ENCODE results near the gene NF2.
"Not testable (repeated sequence)": the region's sequence is repeated elsewhere in the genome, so short reads cannot be mapped to it uniquely, and the experiment has no call there.

The NF2 gene

DNA sequence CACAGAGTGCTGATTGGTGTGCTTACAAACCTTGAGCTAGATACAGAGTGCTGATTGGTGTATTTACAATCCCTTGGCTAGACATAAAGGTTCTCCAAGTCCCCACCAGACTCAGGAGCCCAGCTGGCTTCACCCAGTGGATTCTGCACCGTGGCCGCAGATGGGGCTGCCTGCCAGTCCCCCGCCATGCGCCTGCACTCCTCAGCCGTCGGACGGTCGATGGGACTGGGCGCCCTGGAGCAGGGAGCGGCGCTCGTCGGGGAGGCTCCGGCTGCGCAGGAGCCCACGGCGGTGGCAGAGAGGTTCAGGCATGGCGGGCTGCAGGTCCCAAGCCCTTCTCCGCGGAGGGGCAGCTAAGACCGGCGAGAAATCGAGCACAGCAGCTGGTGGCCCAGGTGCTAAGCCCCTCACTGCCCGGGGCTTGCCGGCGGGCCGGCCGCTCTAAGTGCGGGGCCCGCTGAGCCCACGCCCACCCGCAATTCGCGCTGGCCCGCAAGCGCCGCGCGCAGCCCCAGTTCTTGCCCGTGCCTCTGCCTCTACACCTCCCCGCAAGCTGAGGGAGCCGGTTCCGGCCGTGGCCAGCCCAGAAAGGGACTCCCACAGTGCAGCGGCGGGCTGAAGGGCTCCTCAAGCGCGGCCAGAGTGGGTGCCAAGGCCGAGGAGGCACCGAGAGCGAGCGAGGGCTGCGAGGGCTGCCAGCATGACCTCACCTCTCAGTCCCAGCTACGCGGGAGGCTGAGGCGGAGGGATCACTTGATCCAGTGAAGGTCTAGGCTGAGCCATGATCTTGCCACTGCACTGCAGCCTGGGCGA, 5.4 kb upstream of the NF2 start:
- DNase-seq = not testable (repeated sequence)

GRCh38 chr22:29598684-29599020, 4.8 kb upstream of the NF2 start:
- DNase-seq = no peak

DNA sequence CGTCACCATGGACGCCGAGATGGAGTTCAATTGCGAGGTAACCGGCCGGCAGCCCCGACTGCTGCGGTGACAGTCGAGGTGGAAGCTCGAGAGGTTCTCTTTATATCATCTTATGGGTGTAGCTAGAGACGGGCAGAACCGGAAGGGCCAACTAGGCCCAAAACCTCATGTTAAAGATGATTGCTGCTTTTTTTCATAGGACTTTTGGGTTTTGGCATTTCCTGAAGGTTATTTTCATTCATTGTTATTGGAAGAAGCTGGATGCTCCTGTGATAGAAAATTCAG, 585 bp downstream of the NF2 start:
- DNase-seq = no peak

DNA sequence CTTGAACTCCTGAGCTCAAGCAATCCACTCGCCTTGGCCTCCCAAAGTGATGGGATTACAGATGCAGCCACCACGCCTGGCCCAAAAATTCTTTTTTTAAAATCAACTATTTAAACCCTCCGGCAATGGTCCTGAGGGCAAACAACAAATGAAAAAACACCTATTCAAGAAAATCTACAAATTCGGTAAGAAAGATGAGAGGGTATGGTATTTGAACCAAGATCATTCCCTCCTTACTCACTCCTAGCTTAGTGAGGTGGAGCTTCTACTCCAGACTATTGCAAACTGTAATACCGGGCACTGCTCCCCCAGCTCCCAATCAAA, 2.1 kb downstream of the NF2 start:
- no peak for DNase-seq

GRCh38 chr22:29606320-29606719, 2.9 kb downstream of the NF2 start:
- no peak for DNase-seq

- no peak for DNase-seq
These were observed 4.0 kb downstream of the NF2 start for GRCh38 chr22:29607426-29607825.

DNA sequence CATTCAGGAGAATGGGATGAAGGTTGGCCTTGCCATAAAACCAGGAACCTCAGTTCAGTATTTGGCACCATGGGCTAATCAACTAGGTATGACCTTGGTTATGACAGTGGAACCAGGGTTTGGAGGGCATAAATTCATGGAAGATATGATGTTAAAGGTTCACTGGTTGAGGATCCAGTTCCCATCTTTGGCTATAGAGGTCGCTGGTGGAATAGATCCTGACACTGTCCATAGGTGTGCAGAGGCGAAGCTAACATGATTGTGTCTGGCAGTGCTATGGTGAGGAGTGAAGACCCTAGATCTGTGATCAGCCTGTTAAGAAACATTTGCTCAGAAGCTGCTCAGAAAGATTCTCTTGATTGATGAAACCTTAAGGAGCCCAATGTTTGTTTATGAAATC, 5.7 kb downstream of the NF2 start:
- no peak for DNase-seq

GRCh38 chr22:29610780-29611179, 7.3 kb downstream of the NF2 start:
- DNase-seq = no peak

- DNase-seq = no peak
These were observed 12.4 kb downstream of the NF2 start for GRCh38 chr22:29615705-29616327.

GRCh38 chr22:29617922-29618629, 14.6 kb downstream of the NF2 start:
- no peak for DNase-seq

- no peak for DNase-seq
These were observed 18.5 kb downstream of the NF2 start for GRCh38 chr22:29621761-29622526.

DNA sequence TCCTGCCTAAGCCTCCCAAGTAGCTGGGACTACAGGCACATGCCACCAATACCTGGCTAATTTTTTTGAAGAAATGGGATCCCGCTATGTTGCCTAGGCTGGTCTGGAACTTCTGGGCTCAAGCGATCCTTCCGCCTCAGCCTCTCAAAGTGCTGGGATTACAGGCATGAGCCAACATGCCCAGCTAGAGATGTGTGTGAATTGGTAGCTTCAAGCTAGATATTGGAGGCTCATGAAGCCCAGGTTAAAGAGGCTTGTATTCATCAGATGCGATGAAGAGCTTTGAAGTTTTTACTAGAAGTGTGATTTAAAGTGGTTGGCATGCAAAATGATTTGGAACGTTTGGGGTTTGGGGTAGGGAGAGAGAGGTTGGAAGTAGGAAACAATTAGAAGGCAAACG, 19.6 kb downstream of the NF2 start:
- DNase-seq = no peak

DNA sequence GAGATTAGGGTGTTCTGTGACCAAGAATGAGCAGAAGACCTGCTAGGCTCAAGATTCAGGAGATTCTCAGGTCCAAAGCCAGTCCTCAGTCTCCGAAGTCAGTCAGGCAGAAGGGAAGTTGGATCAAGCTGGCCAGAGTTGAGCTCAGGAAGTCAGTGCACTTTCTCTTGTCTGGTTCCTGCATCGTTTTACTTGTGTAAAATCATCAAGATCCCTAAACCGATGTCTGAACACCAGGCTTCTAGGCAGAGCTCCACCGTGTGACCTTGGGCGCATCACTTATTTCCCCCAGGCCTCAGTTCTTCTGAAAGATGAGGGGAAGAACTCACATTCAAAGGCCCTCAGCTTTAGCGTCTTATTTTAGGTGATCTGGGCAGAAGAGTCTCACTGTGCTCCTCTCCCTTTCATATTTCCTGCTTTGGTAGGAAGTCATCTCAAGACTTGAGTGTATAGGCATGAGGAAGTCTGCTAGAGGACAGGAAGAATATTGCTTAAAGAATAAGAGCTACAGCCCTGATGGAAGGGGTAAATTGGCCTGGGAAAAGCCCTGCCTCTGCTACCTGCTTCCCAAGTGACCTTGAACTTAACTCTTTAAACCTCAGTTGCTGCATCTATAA, 20.2 kb downstream of the NF2 start:
- DNase-seq = no peak

DNA sequence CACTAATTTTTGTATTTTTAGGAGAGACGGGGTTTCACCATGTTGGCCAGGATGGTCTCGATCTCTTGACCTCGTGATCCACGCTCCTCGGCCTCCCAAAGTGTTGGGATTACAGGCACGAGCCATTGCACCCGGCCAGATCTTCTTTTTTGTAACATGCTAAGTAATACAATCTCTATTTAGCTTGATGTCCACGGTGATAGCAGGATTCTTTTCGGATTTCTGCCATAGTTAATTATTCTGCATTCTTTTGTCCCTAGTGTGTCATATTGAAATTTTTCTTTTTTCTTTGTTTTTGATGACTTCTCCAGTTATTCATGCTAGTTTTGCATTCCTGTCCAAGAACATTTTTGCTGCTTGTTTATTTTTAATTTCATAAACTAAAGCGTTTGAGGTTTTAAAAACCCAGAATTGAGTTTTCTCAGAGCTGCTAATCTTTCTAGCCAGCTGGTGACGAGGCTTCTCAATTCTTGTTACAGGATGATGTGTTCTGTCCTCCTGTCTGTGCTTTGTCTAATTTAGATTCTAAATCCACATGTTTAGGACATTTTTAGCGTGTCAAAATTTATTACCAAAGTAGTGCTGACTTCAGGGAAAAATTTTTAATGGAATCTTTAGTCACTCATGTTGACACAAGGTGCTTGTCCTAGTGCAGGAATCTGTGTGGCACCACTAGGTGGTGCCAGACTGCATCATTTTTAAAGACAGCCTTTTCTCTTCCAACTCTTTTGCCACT, 21.8 kb downstream of the NF2 start:
- no peak for DNase-seq

DNA sequence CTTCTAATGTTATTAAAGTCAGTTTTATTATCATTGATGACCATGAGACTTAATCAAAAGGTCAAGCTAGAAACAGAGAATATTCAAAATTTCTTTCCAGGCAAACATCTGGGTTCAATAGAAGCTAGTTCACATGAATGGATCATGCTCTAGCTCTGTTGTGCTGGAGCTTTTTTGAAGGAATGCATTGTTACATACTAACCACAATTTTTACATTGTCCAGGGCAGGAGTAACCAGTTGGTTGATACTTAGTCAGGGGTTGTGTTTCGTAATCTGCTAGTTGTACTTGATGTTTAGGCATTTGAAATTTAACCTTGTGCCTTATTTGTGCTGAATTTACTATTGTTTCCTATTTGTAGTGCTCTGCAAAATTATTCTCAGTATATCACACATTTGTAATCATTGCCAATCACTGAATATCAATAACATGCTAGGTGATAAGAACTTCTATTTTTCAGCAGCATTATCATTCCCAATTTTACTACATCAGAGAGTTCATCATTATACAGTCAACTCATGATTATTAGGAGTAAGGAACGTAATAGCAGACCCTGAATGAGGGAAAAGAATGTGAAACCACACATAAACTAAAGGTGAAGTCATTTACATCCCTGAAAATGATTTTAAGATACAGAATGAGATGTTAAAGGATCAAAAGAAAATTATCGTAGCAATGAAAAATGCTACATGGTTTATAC, 23.2 kb downstream of the NF2 start:
- DNase-seq = no peak

DNA sequence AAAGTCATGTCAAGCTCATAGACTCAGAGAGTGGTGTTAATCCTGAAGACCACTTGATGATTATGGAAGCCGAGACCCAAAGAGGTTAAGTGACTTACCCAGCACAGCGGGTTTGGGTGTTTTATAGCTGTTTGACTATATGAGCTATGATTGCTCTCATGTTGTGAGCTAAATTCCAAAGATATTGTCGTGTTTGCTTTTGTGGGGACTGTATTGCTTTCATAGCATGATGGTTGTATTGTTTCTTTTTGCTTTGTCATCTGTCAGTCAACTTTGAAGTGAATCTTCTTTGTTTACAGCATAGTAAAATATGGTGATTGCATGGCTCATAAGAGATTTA, 23.7 kb downstream of the NF2 start:
- DNase-seq = no peak

- no peak for DNase-seq
These were observed 25.8 kb downstream of the NF2 start for GRCh38 chr22:29628996-29629902.

- DNase-seq = no peak
These were observed 26.6 kb downstream of the NF2 start for GRCh38 chr22:29629903-29630516.

GRCh38 chr22:29630987-29631386, 27.6 kb downstream of the NF2 start:
- no peak for DNase-seq

DNA sequence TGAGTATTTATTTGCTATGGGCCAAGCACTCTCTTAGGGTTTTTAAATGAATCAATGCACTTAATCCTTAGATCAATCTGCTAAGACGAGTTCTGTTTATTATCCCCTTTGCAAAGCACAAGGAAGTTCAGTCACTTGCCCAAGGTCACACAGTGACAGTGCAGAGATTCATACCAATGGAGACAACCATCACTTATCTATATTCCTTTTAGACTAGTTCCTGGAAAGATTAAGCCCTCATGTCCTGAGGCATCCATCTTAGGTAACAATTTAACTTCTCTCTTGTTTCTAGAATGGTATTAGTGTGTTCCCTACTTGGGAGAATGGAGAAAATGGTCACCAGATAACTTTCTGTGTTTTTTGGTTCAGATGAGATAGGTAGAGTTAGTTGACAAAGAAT, 28.3 kb downstream of the NF2 start:
- DNase-seq = no peak

DNA sequence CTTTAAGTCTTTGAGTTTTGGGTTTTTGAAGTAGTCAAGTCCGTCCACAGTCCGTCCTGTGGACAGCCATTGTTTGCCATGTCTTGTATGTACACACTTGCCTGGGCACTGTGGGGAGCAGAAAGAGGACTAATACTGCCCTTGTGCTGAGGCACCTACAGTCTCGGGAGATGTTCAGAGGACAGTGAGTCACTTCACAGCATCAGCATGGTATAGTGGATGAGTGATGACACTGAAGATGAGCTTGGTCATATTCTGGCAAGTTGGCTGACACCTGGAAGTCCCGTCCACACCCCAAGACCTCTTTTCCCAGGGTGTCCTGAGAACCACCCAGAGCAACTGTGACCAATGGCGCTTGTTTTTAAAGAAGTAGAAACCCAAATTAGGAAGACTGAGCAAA, 29.2 kb downstream of the NF2 start:
- no peak for DNase-seq
